ENCODE data around the gene FER. TPM values are rescaled to one million over a fixed set of nuclear protein-coding genes. Genes with fewer than 3 reads are reported as not detected.
"Not testable (repeated sequence)": the region's sequence is repeated elsewhere in the genome, so short reads cannot be mapped to it uniquely, and the experiment has no call there.

FER gene
- total and polyA plus RNA-seq, 2 of the 13 experiments (the other 11 are each of a cell fraction or from before 2014, with no cell fraction given): 7.9 to 29.0 TPM

DNA sequence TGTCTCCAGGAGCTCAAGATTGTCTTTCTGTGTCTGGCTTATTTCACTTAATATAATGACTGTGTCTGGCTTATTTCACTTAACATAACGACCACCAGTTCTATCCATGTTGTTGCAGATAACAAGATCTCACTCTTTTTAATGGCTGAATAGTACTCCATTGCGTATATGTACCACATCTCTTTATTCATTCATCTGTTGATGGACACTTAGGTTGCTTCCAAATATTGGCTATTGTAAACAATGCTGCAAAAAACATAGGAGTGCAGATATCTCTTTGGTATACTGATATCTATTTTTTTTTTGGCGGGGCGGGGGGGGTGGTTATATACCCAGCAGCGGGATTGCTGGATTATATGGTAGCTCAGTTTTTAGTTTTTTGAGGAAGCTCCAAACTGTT lies 45.5 kb downstream of the FER start:
- FAIRE-seq (no peak), ATAC-seq (no peak), DNase-seq (ENCODE audit: low spot score) (no peak)
- H2AFZ ChIP-seq (ENCODE audit: low read length): no peak overlapping the region
- no peaks in the 10 kb centered on the region for H3K4me1 ChIP-seq (ENCODE audit: insufficient read depth, low read length)
- no peaks in the 10 kb centered on the region for H3K36me3 ChIP-seq (replicated peaks in 1 of 2; ENCODE audit: control insufficient read depth in 1 of 2, insufficient read depth in 2 of 2, low read length in 2 of 2)
- TF ChIP-seq, protein P1, sequence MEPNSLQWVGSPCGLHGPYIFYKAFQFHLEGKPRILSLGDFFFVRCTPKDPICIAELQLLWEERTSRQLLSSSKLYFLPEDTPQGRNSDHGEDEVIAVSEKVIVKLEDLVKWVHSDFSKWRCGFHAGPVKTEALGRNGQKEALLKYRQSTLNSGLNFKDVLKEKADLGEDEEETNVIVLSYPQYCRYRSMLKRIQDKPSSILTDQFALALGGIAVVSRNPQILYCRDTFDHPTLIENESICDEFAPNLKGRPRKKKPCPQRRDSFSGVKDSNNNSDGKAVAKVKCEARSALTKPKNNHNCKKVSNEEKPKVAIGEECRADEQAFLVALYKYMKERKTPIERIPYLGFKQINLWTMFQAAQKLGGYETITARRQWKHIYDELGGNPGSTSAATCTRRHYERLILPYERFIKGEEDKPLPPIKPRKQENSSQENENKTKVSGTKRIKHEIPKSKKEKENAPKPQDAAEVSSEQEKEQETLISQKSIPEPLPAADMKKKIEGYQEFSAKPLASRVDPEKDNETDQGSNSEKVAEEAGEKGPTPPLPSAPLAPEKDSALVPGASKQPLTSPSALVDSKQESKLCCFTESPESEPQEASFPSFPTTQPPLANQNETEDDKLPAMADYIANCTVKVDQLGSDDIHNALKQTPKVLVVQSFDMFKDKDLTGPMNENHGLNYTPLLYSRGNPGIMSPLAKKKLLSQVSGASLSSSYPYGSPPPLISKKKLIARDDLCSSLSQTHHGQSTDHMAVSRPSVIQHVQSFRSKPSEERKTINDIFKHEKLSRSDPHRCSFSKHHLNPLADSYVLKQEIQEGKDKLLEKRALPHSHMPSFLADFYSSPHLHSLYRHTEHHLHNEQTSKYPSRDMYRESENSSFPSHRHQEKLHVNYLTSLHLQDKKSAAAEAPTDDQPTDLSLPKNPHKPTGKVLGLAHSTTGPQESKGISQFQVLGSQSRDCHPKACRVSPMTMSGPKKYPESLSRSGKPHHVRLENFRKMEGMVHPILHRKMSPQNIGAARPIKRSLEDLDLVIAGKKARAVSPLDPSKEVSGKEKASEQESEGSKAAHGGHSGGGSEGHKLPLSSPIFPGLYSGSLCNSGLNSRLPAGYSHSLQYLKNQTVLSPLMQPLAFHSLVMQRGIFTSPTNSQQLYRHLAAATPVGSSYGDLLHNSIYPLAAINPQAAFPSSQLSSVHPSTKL (CRISPR knock-in tag; IDR thresholded peaks at IDR 0.05): no peak
- TF ChIP-seq ZNF205 (CRISPR knock-in tag; IDR thresholded peaks at IDR 0.05): no peak
- no peak overlapping the region for H3K9ac ChIP-seq (ENCODE audit: insufficient read depth, low read depth, low read length)
- ChIA-PET CTCF (ENCODE audit: low intra/inter-chr PET ratio, low total read pairs) (no interaction called here), POLR2A (no interaction called here)
- no peak overlapping the region for H3K27ac ChIP-seq (ENCODE audit: extremely low read length, insufficient read depth, low read length)
- in situ Hi-C loops (cut with HindIII; ENCODE audit: extremely low pct_ligation_motif_present, low pct_unique_long_range_greater_than_20kb): no loop called here
- no peaks in the 10 kb centered on the region for H4K20me1 ChIP-seq (ENCODE audit: insufficient read depth, low read length)
- H3K9me3 ChIP-seq (ENCODE audit: low read length): no peaks in the 10 kb centered on the region
- BruUV-seq (replicated peaks): no TSS peak
- WGBS (ENCODE audit: low lambda C conversion rate): 91% methylated on average over 5 of the region's 5 CpGs
- no peak overlapping the region for H3K4me2 ChIP-seq (ENCODE audit: low read depth, low read length)
- intact Hi-C loops (cut with micrococcal nuclease; ENCODE audit: unreplicated experiment): no loop called here
- H3K79me2 ChIP-seq (ENCODE audit: insufficient read depth, low read length): no peaks in the 10 kb centered on the region
- H3K27me3 ChIP-seq (ENCODE audit: control insufficient read depth in 1 of 2, insufficient read depth in 2 of 2, low read length in 2 of 2): no peaks in the 10 kb centered on the region
- no peak overlapping the region for H3K4me3 ChIP-seq (replicated peaks in 1 of 3; ENCODE audit: insufficient read depth in 1 of 3, low read depth in 2 of 3, low read length in 3 of 3)

DNA sequence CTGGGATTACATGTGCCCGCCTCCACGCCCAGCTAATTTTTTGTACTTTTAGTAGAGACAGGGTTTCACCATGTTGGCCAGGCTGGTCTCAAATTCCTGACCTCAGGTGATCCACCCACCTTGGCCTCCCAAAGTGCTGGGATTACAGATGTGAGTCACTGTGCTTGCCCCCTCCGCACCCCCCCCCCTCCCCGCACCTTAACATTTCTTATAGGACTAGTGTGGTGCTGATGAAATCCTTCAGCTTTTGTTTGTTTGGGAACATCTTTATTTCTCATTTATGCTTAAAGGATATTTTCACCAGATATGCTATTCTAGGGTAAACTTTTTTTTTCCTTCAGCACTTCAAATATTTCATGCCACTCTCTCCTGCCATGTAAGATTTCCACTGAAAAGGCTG lies 46.7 kb downstream of the FER start:
- H3K9ac ChIP-seq (ENCODE audit: insufficient read depth, low read depth, low read length); H3K79me2 ChIP-seq (ENCODE audit: insufficient read depth, low read length); CTCF ChIA-PET (ENCODE audit: low intra/inter-chr PET ratio, low total read pairs); H2AFZ ChIP-seq (ENCODE audit: low read length); BruUV-seq (replicated peaks); H3K9me3 ChIP-seq (ENCODE audit: low read length); H3K4me3 ChIP-seq (replicated peaks in 1 of 3; ENCODE audit: insufficient read depth in 1 of 3, low read depth in 2 of 3, low read length in 3 of 3); H3K4me2 ChIP-seq (ENCODE audit: low read depth, low read length); ATAC-seq; POLR2A ChIA-PET; in situ Hi-C loops (cut with HindIII; ENCODE audit: extremely low pct_ligation_motif_present, low pct_unique_long_range_greater_than_20kb); DNase-seq (ENCODE audit: low spot score); intact Hi-C loops (cut with micrococcal nuclease; ENCODE audit: unreplicated experiment); H3K4me1 ChIP-seq (ENCODE audit: insufficient read depth, low read length); H3K27me3 ChIP-seq (ENCODE audit: control insufficient read depth in 1 of 2, insufficient read depth in 2 of 2, low read length in 2 of 2); H3K27ac ChIP-seq (ENCODE audit: extremely low read length, insufficient read depth, low read length); FAIRE-seq; H4K20me1 ChIP-seq (ENCODE audit: insufficient read depth, low read length); H3K36me3 ChIP-seq (replicated peaks in 1 of 2; ENCODE audit: control insufficient read depth in 1 of 2, insufficient read depth in 2 of 2, low read length in 2 of 2): not testable (repeated sequence)
- 97% methylated on average over 4 of the region's 4 CpGs for WGBS (ENCODE audit: low lambda C conversion rate)

All from HepG2 (cell line).